A673 (cell line): ENCODE results near the gene APOC4. TPM values are rescaled to one million over a fixed set of nuclear protein-coding genes. Genes with fewer than 3 reads are reported as not detected.

Experiments used
- Bru-seq: library from RNA; stranded (reverse); fragments of 400-500 nt; gene quantifications from one replicate; lab custom pipeline; 2021; lab: Mats Ljungman, UMichigan
- BruChase-seq, 2 experiments: library from RNA; stranded (reverse); fragments of 400-500 nt; gene quantifications; one replicate each; lab custom pipeline; 2021; lab: Mats Ljungman, UMichigan
- BruUV-seq: library from RNA; stranded (reverse); fragments of 400-500 nt; replicated peaks from 2 replicates; lab custom pipeline; 2021; lab: Mats Ljungman, UMichigan
- CTCF ChIA-PET: fragments of 300-600 bp; sonication (Branson Sonifier 250); formaldehyde crosslinking; loops from one replicate; lab custom pipeline; 2022; ENCODE audit warnings: antibody characterized with exemption; lab: Charles Lee
- POLR2A ChIA-PET: fragments of 300-600 bp; sonication (Branson Sonifier 250); formaldehyde crosslinking; loops from one replicate; lab custom pipeline; 2022; ENCODE audit warnings: antibody characterized with exemption; ENCODE audit not compliant: low non-redundant PET; lab: Charles Lee
- DNase-seq: peaks from one replicate; pipeline ENCODE4 v3.0.0-alpha.2; 2015; ENCODE audit warnings: low spot score
- H3K27ac ChIP-seq: fragments of 200-600 bp; sonication (generic); 2 replicates; pipeline ENCODE4 v1.5.1; 2016; ENCODE audit warnings: mixed run types, low read depth, mild to moderate bottlenecking, mixed read lengths, antibody characterized with exemption, low read length; ENCODE audit not compliant: poor library complexity, severe bottlenecking
- H3K27me3 ChIP-seq: fragments of 200-600 bp; sonication (generic); replicated peaks from 2 replicates; pipeline ENCODE4 v1.6.1; 2017; ENCODE audit warnings: mixed run types, low read depth, mild to moderate bottlenecking, mixed read lengths, antibody characterized with exemption, low read length; ENCODE audit not compliant: insufficient read depth, poor library complexity
- H3K36me3 ChIP-seq: fragments of 200-600 bp; sonication (generic); 2 replicates; pipeline ENCODE4 v1.6.1; 2016; ENCODE audit warnings: mixed run types, mild to moderate bottlenecking, mixed read lengths, antibody characterized with exemption, low read length; ENCODE audit not compliant: insufficient read depth, poor library complexity, severe bottlenecking
- H3K4me1 ChIP-seq: fragments of 200-600 bp; sonication (generic); 2 replicates; pipeline ENCODE4 v1.6.1; 2017; ENCODE audit warnings: mixed run types, mild to moderate bottlenecking, mixed read lengths, antibody characterized with exemption, low read length; ENCODE audit not compliant: insufficient read depth, poor library complexity, severe bottlenecking
- H3K4me3 ChIP-seq: fragments of 200-600 bp; sonication (generic); 2 replicates; pipeline ENCODE4 v1.5.1; 2016; ENCODE audit warnings: low read depth, mixed run types, mild to moderate bottlenecking, mixed read lengths, low read length; ENCODE audit not compliant: poor library complexity, severe bottlenecking
- H3K9me3 ChIP-seq: fragments of 200-600 bp; sonication (generic); 2 replicates; pipeline ENCODE4 v1.6.1; 2016; ENCODE audit warnings: mixed run types, low read depth, mild to moderate bottlenecking, mixed read lengths, antibody characterized with exemption, low read length; ENCODE audit not compliant: poor library complexity, severe bottlenecking
- CTCF ChIP-seq: fragments of 300-800, 200-600 bp; sonication (generic); conservative IDR thresholded peaks from 2 replicates; pipeline ENCODE4 v1.5.1; 2017; ENCODE audit warnings: low read depth, mild to moderate bottlenecking, antibody characterized with exemption, low read length, moderate library complexity, mixed read lengths
- EZH2 ChIP-seq: fragments of 200-600 bp; sonication (generic); IDR thresholded peaks from 2 replicates; pipeline ENCODE4 v1.6.1; 2017; ENCODE audit warnings: borderline replicate concordance, low read depth, mild to moderate bottlenecking, mixed read lengths, antibody characterized with exemption, low read length; ENCODE audit not compliant: poor library complexity, severe bottlenecking
- intact Hi-C: fragments of 100-400 bp; cut with micrococcal nuclease; formaldehyde crosslinking; loops from one replicate; pipeline ENCODE4 v1.10.0; 2022; ENCODE audit not compliant: unreplicated experiment
- long read RNA-seq: library from polyadenylated mRNA; stranded (forward); transcript quantifications from one replicate; pipeline ENCODE4 v2.0.0, GENCODE V29; 2022
- total RNA-seq: library from RNA; stranded (reverse); gene quantifications from 2 replicates; pipeline ENCODE4 v1.2.3, GENCODE V29; 2021

The APOC4 gene
- not detected in 2 replicates for total RNA-seq
- not detected for Bru-seq, nascent RNA
- not detected for BruChase-seq, experiment 1, labeled RNA remaining after a 2-hour chase
- BruChase-seq, experiment 2, labeled RNA remaining after a 6-hour chase, result not detected
- long read RNA-seq, result 0 reads

- Histone ChIP-seq H3K36me3 (no peaks in the 10 kb centered on the region), H3K27ac (no peak within 1 kb of the TSS), H3K27me3 (no peaks in the 10 kb centered on the region), H3K9me3 (no peaks in the 10 kb centered on the region), H3K4me3 (no peak within 1 kb of the TSS), H3K4me1 (no peaks in the 10 kb centered on the region)
- TF ChIP-seq CTCF, result no peak
- no peak for TF ChIP-seq EZH2
- intact Hi-C loops, result no loop called here
- CTCF ChIA-PET, result no interaction called here
- POLR2A ChIA-PET, result no interaction called here
- BruUV-seq, result no TSS peak
- DNase-seq, result no peak
Measured at GRCh38 chr19:44942067-44942571, at the start of gene APOC4. Gene APOC4, plus strand, starts transcription at chr19:44942237. Its CDS starts 41 bp downstream, at chr19:44942278.

GRCh38 chr19:44892932-44893331 is 49.1 kb upstream of the APOC4 start:
- POLR2A ChIA-PET, result no interaction called here
- no TSS peak for BruUV-seq
- no peak overlapping the region for H3K4me3 ChIP-seq
- H3K27me3 ChIP-seq, result no peaks in the 10 kb centered on the region
- no peaks in the 10 kb centered on the region for H3K9me3 ChIP-seq
- CTCF ChIA-PET, result no interaction called here
- H3K4me1 ChIP-seq, result peaks cover 14% of the 10 kb centered on the region
- no peak for TF ChIP-seq CTCF
- no peak for TF ChIP-seq EZH2
- H3K36me3 ChIP-seq, result peaks cover 51% of the 10 kb centered on the region
- no peak for DNase-seq
- no peak overlapping the region for H3K27ac ChIP-seq
- intact Hi-C loops, result no loop called here

GRCh38 chr19:44893332-44894051 is 48.5 kb upstream of the APOC4 start:
- H3K27me3 ChIP-seq, result no peaks in the 10 kb centered on the region
- ChIA-PET CTCF (no interaction called here), POLR2A (no interaction called here)
- H3K4me1 ChIP-seq, result peaks cover 14% of the 10 kb centered on the region
- intact Hi-C loops, result no loop called here
- no peak for DNase-seq
- no TSS peak for BruUV-seq
- no peak overlapping the region for H3K4me3 ChIP-seq
- H3K27ac ChIP-seq, result no peak overlapping the region
- H3K9me3 ChIP-seq, result no peaks in the 10 kb centered on the region
- H3K36me3 ChIP-seq, result peaks cover 51% of the 10 kb centered on the region
- TF ChIP-seq EZH2 (no peak), CTCF (no peak)
